OCI-LY7 (cell line): ENCODE measurements around the gene PLOD1.

ENCODE experiments used
- EZH2phosphoT487 ChIP-seq: fragments of 200-600 bp; sonication (generic); IDR thresholded peaks from 2 replicates; pipeline ENCODE4 v1.6.1; 2018; ENCODE audit warnings: low read depth, borderline replicate concordance, mild to moderate bottlenecking, mixed run types, antibody characterized with exemption, low read length, moderate library complexity, mixed read lengths
- TF ChIP-seq, protein P1 (sequence below): fragments of 200-600 bp; sonication (generic); conservative IDR thresholded peaks from 2 replicates; pipeline ENCODE4 v1.5.1; 2014; ENCODE audit warnings: mild to moderate bottlenecking, antibody characterized with exemption, low read length, moderate library complexity, mixed read lengths

DNA sequence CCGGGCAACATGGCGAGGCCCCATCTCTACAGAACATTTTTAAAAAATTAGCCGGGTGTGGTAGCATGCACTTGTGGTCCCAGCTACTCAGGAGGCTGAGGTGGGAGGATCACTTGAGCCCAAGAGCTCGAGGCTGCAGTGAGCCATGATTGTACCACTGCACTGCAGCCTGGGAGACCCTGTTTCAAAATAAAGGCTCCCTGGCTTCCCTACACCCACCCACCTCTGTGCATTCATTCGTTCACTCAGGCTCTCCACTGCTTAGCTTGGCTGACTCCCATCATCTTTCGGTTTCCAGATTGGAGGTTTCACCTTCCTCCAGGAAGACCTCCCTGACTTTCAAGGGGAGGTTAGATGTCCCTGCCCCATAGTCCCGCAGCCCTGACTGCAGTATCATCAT lies 22.5 kb upstream of the PLOD1 start:
- TF ChIP-seq, protein P1, sequence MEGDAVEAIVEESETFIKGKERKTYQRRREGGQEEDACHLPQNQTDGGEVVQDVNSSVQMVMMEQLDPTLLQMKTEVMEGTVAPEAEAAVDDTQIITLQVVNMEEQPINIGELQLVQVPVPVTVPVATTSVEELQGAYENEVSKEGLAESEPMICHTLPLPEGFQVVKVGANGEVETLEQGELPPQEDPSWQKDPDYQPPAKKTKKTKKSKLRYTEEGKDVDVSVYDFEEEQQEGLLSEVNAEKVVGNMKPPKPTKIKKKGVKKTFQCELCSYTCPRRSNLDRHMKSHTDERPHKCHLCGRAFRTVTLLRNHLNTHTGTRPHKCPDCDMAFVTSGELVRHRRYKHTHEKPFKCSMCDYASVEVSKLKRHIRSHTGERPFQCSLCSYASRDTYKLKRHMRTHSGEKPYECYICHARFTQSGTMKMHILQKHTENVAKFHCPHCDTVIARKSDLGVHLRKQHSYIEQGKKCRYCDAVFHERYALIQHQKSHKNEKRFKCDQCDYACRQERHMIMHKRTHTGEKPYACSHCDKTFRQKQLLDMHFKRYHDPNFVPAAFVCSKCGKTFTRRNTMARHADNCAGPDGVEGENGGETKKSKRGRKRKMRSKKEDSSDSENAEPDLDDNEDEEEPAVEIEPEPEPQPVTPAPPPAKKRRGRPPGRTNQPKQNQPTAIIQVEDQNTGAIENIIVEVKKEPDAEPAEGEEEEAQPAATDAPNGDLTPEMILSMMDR = no peak
- no peak for TF ChIP-seq EZH2phosphoT487
